ENCODE results near the gene AIDA. TPM values are rescaled to one million over a fixed set of nuclear protein-coding genes. Genes with fewer than 3 reads are reported as not detected.

The AIDA gene
- polyA plus RNA-seq, 1 of the 3 experiments (the other 2 are of a cell fraction), result 20.8 TPM

- Histone ChIP-seq H3K36me3 (replicated peaks in 1 of 2; ENCODE audit: control insufficient read depth in 1 of 2, insufficient read depth in 2 of 2, low read length in 1 of 2) (peaks cover 21 to 51% of the 10 kb centered on the region in 2 experiments), H3K9me3 (0 out of 2 replicates have a peak, but pooled peaks cover 4% of the 10 kb centered on the region), H3K9me2 (no peaks in the 10 kb centered on the region), H3K79me2 (ENCODE audit: insufficient read depth) (peaks cover 26% of the 10 kb centered on the region), H3K4me1 (ENCODE audit: control insufficient read depth in 1 of 2, insufficient read depth in 2 of 2, low read depth in 1 of 2, low read length in 1 of 2) (peaks cover 0 to 9% of the 10 kb centered on the region in 2 experiments; a peak in 3 of 4 replicates), H3K27me3 (ENCODE audit: insufficient read depth) (no peaks in the 10 kb centered on the region), H3K27ac (ENCODE audit: low read depth in 2 of 2, low read length in 1 of 2) (peak overlapping the region in 1 of 2 experiments; percentile 89; a peak in 1 of 4 replicates), H3K4me3 (ENCODE audit: low read depth in 2 of 2, low read length in 1 of 2) (no peak overlapping the region), H3K4me2 (no peak overlapping the region), H2AFZ (ENCODE audit: low read depth) (no peak overlapping the region), H3K9ac (no peak overlapping the region), H3F3A (replicated peaks; ENCODE audit: insufficient read depth) (peaks cover 29% of the 10 kb centered on the region), H4K20me1 (ENCODE audit: insufficient read depth) (no peaks in the 10 kb centered on the region)
- DNase-seq, result no peak
- POLR2A ChIA-PET, result interaction anchor here (1.2 kb wide), 1 partner anchor 177 kb away, joined by 4 read pairs; no protein-coding TSS in a partner anchor
- TF ChIP-seq REST (IDR thresholded peaks at IDR 0.05; ENCODE audit: low read depth, low read length) (no peak), NRF1 (IDR thresholded peaks at IDR 0.05; ENCODE audit: low read depth, low read length) (no peak), RXRA (IDR thresholded peaks at IDR 0.05; ENCODE audit: borderline replicate concordance, low read depth) (no peak), SMC3 (IDR thresholded peaks at IDR 0.05; ENCODE audit: low read depth, low read length) (no peak), TAF1 (IDR thresholded peaks at IDR 0.05; ENCODE audit: borderline replicate concordance, low read depth, low read length) (no peak), CTCF (IDR thresholded peaks at IDR 0.05) (no peak), EP300 (IDR thresholded peaks at IDR 0.05; ENCODE audit: borderline replicate concordance in 1 of 2, low read depth in 1 of 2, low read length in 1 of 2) (no peak)
- TF ChIP-seq, protein P1, sequence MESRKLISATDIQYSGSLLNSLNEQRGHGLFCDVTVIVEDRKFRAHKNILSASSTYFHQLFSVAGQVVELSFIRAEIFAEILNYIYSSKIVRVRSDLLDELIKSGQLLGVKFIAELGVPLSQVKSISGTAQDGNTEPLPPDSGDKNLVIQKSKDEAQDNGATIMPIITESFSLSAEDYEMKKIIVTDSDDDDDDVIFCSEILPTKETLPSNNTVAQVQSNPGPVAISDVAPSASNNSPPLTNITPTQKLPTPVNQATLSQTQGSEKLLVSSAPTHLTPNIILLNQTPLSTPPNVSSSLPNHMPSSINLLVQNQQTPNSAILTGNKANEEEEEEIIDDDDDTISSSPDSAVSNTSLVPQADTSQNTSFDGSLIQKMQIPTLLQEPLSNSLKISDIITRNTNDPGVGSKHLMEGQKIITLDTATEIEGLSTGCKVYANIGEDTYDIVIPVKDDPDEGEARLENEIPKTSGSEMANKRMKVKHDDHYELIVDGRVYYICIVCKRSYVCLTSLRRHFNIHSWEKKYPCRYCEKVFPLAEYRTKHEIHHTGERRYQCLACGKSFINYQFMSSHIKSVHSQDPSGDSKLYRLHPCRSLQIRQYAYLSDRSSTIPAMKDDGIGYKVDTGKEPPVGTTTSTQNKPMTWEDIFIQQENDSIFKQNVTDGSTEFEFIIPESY (IDR thresholded peaks at IDR 0.05; ENCODE audit: borderline replicate concordance, low read depth), result no peak
- 66% methylated on average over 1 of the region's 1 CpG for WGBS (ENCODE audit: low lambda C conversion rate)
- CTCF ChIA-PET, result interaction anchor here (1.5 to 7.1 kb wide), 2 partner anchors 22 to 177 kb away, joined by 4 to 50 read pairs; no protein-coding TSS in a partner anchor
Observed at GRCh38 chr1:222642468-222642867, 69.8 kb downstream of the AIDA start.
